OCI-LY7 (cell line): Measurements from ENCODE around the gene UQCRQ.

Experiments
- CTCF ChIP-seq: fragments of 200-600 bp; sonication (generic); conservative IDR thresholded peaks from 2 replicates; pipeline ENCODE4 v1.5.1; 2014; ENCODE audit warnings: mild to moderate bottlenecking, antibody characterized with exemption, low read length, moderate library complexity, mixed read lengths
- EZH2phosphoT487 ChIP-seq: fragments of 200-600 bp; sonication (generic); IDR thresholded peaks from 2 replicates; pipeline ENCODE4 v1.6.1; 2018; ENCODE audit warnings: low read depth, borderline replicate concordance, mild to moderate bottlenecking, mixed run types, antibody characterized with exemption, low read length, moderate library complexity, mixed read lengths

GRCh38 chr5:132873930-132874271 lies 7.5 kb downstream of the UQCRQ start:
- TF ChIP-seq CTCF = no peak
- no peak for TF ChIP-seq EZH2phosphoT487
